CD4-positive, alpha-beta T cell treated with Interleukin-2 at 100 ng/mL for 4 hours (primary cell): ENCODE measurements around the gene ADGRB3.
A peak's percentile ranks its signal among the peaks of the same experiment; 100 is the strongest.

Experiments
- DNase-seq: peaks from one replicate; pipeline ENCODE4 v3.0.0-alpha.2; 2020; ENCODE audit warnings: low spot score

The ADGRB3 gene

GRCh38 chr6:69128411-69128810 is 493.3 kb downstream of the ADGRB3 start:
- DNase-seq, result no peak

- DNase-seq, result no peak
Observed at GRCh38 chr6:69129046-69129445, 494.0 kb downstream of the ADGRB3 start.

- no peak for DNase-seq
Observed at GRCh38 chr6:69135927-69136326, 500.8 kb downstream of the ADGRB3 start.

GRCh38 chr6:69138148-69138547 is 503.1 kb downstream of the ADGRB3 start:
- DNase-seq, result no peak

- no peak for DNase-seq
Observed at GRCh38 chr6:69138893-69139494, 503.9 kb downstream of the ADGRB3 start.

- DNase-seq, result no peak
Observed at GRCh38 chr6:69145062-69145461, 510.0 kb downstream of the ADGRB3 start.

- no peak for DNase-seq
Observed at GRCh38 chr6:69146385-69146784, 511.3 kb downstream of the ADGRB3 start.

GRCh38 chr6:69155467-69155866 is 520.4 kb downstream of the ADGRB3 start:
- DNase-seq, result no peak

- DNase-seq, result no peak
Observed at GRCh38 chr6:69162811-69163210, 527.7 kb downstream of the ADGRB3 start.

- no peak for DNase-seq
Observed at GRCh38 chr6:69164564-69165229, 529.6 kb downstream of the ADGRB3 start.

- DNase-seq, result no peak
Observed at GRCh38 chr6:69179681-69180080, 544.6 kb downstream of the ADGRB3 start.

GRCh38 chr6:69180361-69181067 is 545.4 kb downstream of the ADGRB3 start:
- DNase-seq, result no peak

GRCh38 chr6:69181964-69182363 is 546.9 kb downstream of the ADGRB3 start:
- DNase-seq, result no peak

GRCh38 chr6:69185276-69185675 is 550.2 kb downstream of the ADGRB3 start:
- no peak for DNase-seq

- DNase-seq, result no peak
Observed at GRCh38 chr6:69202768-69203167, 567.7 kb downstream of the ADGRB3 start.

GRCh38 chr6:69216127-69216526 is 581.0 kb downstream of the ADGRB3 start:
- DNase-seq, result no peak

GRCh38 chr6:69217343-69217742 is 582.3 kb downstream of the ADGRB3 start:
- DNase-seq, result no peak

- DNase-seq, result no peak
Observed at GRCh38 chr6:69220375-69220774, 585.3 kb downstream of the ADGRB3 start.

- no peak for DNase-seq
Observed at GRCh38 chr6:69232008-69232407, 596.9 kb downstream of the ADGRB3 start.

- DNase-seq, result no peak
Observed at GRCh38 chr6:69232496-69232895, 597.4 kb downstream of the ADGRB3 start.

- peak; percentile 4 for DNase-seq
Observed at GRCh38 chr6:69232911-69233448, 597.9 kb downstream of the ADGRB3 start.

GRCh38 chr6:69238067-69238466 is 603.0 kb downstream of the ADGRB3 start:
- DNase-seq, result no peak

- no peak for DNase-seq
Observed at GRCh38 chr6:69246983-69247382, 611.9 kb downstream of the ADGRB3 start.
